ENCODE results near the gene GMDS.

- TF ChIP-seq CTCF (IDR thresholded peaks at IDR 0.05) (no peak), YY1 (IDR thresholded peaks at IDR 0.05; ENCODE audit: low read depth) (no peak), TAF1 (IDR thresholded peaks at IDR 0.05; ENCODE audit: borderline replicate concordance, low read depth, low read length) (no peak), TCF12 (IDR thresholded peaks at IDR 0.05) (no peak), FOSL2 (IDR thresholded peaks at IDR 0.05; ENCODE audit: borderline replicate concordance, low read depth) (no peak), GATA2 (CRISPR knock-in tag; IDR thresholded peaks at IDR 0.05) (no peak), CHD2 (IDR thresholded peaks at IDR 0.05; ENCODE audit: low read length, partially characterized antibody) (no peak), MAX (IDR thresholded peaks at IDR 0.05; ENCODE audit: low read depth) (no peak), PBX3 (IDR thresholded peaks at IDR 0.05) (no peak), SIN3A (IDR thresholded peaks at IDR 0.05; ENCODE audit: borderline replicate concordance, low read depth, low read length) (no peak), REST (IDR thresholded peaks at IDR 0.05; ENCODE audit: low read depth, low read length) (no peak), NRF1 (IDR thresholded peaks at IDR 0.05; ENCODE audit: low read depth, low read length) (no peak)
These were observed 403.1 kb downstream of the GMDS start for GRCh38 chr6:1842334-1842733.

All from SK-N-SH (cell line).